GM13977 (cell line): Measurements from ENCODE around the gene BRSK2.
"Not testable (repeated sequence)": the region's sequence is repeated elsewhere in the genome, so short reads cannot be mapped to it uniquely, and the experiment has no call there.

Experiments used
- DNase-seq: peaks from one replicate; pipeline ENCODE4 v3.0.0; 2012; ENCODE audit warnings: low spot score
- CTCF ChIP-seq: IDR thresholded peaks from 2 replicates; pipeline ENCODE4 v1.5.1; 2012; ENCODE audit warnings: mild to moderate bottlenecking, control low read depth; ENCODE audit not compliant: insufficient read depth; ENCODE audit errors: extremely low read depth, missing control alignments
- in situ Hi-C: fragments of 300-500 bp; cut with MboI; formaldehyde crosslinking; loops from one replicate; pipeline ENCODE4 v1.12.0; 2022; ENCODE audit warnings: low sequenced_read_pairs, low pct_unique_long_range_greater_than_20kb, mixed read lengths, inconsistent platforms; ENCODE audit not compliant: unreplicated experiment

BRSK2 gene

GRCh38 chr11:1412377-1413095 lies 22.8 kb downstream of the BRSK2 start:
- DNase-seq, result no peak
- in situ Hi-C loops, result no loop called here

GRCh38 chr11:1414650-1415049 lies 24.9 kb downstream of the BRSK2 start:
- in situ Hi-C loops, result no loop called here
- DNase-seq, result no peak
- TF ChIP-seq CTCF, result no peak

More at GRCh38 chr11:1412377-1413095, 22.8 kb downstream of the BRSK2 start:
- TF ChIP-seq CTCF, result no peak

GRCh38 chr11:1415631-1416030 lies 25.9 kb downstream of the BRSK2 start:
- TF ChIP-seq CTCF, result no peak
- DNase-seq, result no peak
- in situ Hi-C loops, result no loop called here

GRCh38 chr11:1418192-1418795 lies 28.6 kb downstream of the BRSK2 start:
- DNase-seq, in situ Hi-C loops: not testable (repeated sequence)

- no peak for TF ChIP-seq CTCF
- DNase-seq, result no peak
- in situ Hi-C loops, result no loop called here
These were observed 30.1 kb downstream of the BRSK2 start for GRCh38 chr11:1419811-1420210.

GRCh38 chr11:1421291-1421690 lies 31.6 kb downstream of the BRSK2 start:
- no peak for TF ChIP-seq CTCF
- no peak for DNase-seq
- in situ Hi-C loops, result no loop called here

- no peak for DNase-seq
These were observed 32.7 kb downstream of the BRSK2 start for GRCh38 chr11:1422481-1422880.

More at GRCh38 chr11:1422481-1422880, 32.7 kb downstream of the BRSK2 start:
- in situ Hi-C loops, result no loop called here
- TF ChIP-seq CTCF, result no peak
